NCI-H446 (cell line): ENCODE measurements around the gene UBE2F.

Experiments used
- DNase-seq, 2 experiments: peaks; one replicate each; lab custom pipeline; 2025; lab: John Stamatoyannopoulos, UW

UBE2F gene

GRCh38 chr2:237966565-237967462 is at the start of gene UBE2F:
UBE2F (plus strand) TSS chr2:237967014; CDS start chr2:237973108, 6,094 bp downstream.
- DNase-seq: peak; percentile 78 to 98

- no peak for DNase-seq
Measured at GRCh38 chr2:237917696-237918374, 49.0 kb upstream of the UBE2F start.

GRCh38 chr2:237919593-237919992 is 47.2 kb upstream of the UBE2F start:
- DNase-seq: no peak

GRCh38 chr2:237920673-237921072 is 46.1 kb upstream of the UBE2F start:
- no peak for DNase-seq

GRCh38 chr2:237921967-237922492 is 44.8 kb upstream of the UBE2F start:
- no peak for DNase-seq

- no peak for DNase-seq
Measured at GRCh38 chr2:237922641-237923361, 44.0 kb upstream of the UBE2F start.

GRCh38 chr2:237923481-237924163 is 43.2 kb upstream of the UBE2F start:
- DNase-seq: no peak

GRCh38 chr2:237924164-237924534 is 42.7 kb upstream of the UBE2F start:
- DNase-seq: no peak

- no peak for DNase-seq
Measured at GRCh38 chr2:237927135-237927534, 39.7 kb upstream of the UBE2F start.

- no peak for DNase-seq
Measured at GRCh38 chr2:237927986-237928385, 38.8 kb upstream of the UBE2F start.

- DNase-seq: no peak
Measured at GRCh38 chr2:237929979-237930378, 36.8 kb upstream of the UBE2F start.

GRCh38 chr2:237931205-237931721 is 35.6 kb upstream of the UBE2F start:
- DNase-seq: no peak

GRCh38 chr2:237932731-237933131 is 34.1 kb upstream of the UBE2F start:
- DNase-seq: no peak

GRCh38 chr2:237934186-237934585 is 32.6 kb upstream of the UBE2F start:
- no peak for DNase-seq

GRCh38 chr2:237935740-237936452 is 30.9 kb upstream of the UBE2F start:
- DNase-seq: no peak

- peak in 1 of 2 experiments; percentile 14 for DNase-seq
Measured at GRCh38 chr2:237939251-237939650, 27.6 kb upstream of the UBE2F start.

GRCh38 chr2:237940828-237941227 is 26.0 kb upstream of the UBE2F start:
- DNase-seq: no peak

GRCh38 chr2:237941239-237941638 is 25.6 kb upstream of the UBE2F start:
- no peak for DNase-seq

GRCh38 chr2:237942513-237942899 is 24.3 kb upstream of the UBE2F start:
- DNase-seq: no peak

- DNase-seq: no peak
Measured at GRCh38 chr2:237943395-237944094, 23.3 kb upstream of the UBE2F start.
